K562 (cell line): ENCODE data around the gene BTRC.

Experiments
- DDX20 ChIP-seq: fragments of 450-650 bp; IDR thresholded peaks from 2 replicates; pipeline ENCODE4 v1.6.1; 2016; ENCODE audit warnings: missing genetic modification characterization, low read depth, mild to moderate bottlenecking, missing compliant biosample characterization, moderate library complexity
- SMC3 ChIP-seq: conservative IDR thresholded peaks from 2 replicates; pipeline ENCODE4 v1.6.1; 2011; ENCODE audit warnings: low read depth, low read length, improper control_type of control experiment; ENCODE audit not compliant: insufficient read depth
- THAP12 ChIP-seq: fragments of 250-450 bp; sonication (Bioruptor Pico); IDR thresholded peaks from 2 replicates; pipeline ENCODE4 v1.9.0; 2021; ENCODE audit warnings: mild to moderate bottlenecking, inconsistent platforms

- no peak for TF ChIP-seq THAP12
- no peak for TF ChIP-seq DDX20 (tag)
- no peak for TF ChIP-seq SMC3
Measured at GRCh38 chr10:101351477-101351876, 2.5 kb upstream of the BTRC start.
